HG03460 (cell line): ENCODE results near the gene C2CD4A.
A peak's percentile ranks its signal among the peaks of the same experiment; 100 is the strongest.
"Not testable (repeated sequence)": the region's sequence is repeated elsewhere in the genome, so short reads cannot be mapped to it uniquely, and the experiment has no call there.

Experiments used
- ATAC-seq: cut with Tn5 transposase; IDR thresholded peaks from one replicate; pipeline ENCODE4 v1.9.1; 2021; ENCODE audit not compliant: unreplicated experiment

Gene C2CD4A

GRCh38 chr15:62066663-62067447, at the start of gene C2CD4A:
TSS of gene C2CD4A (plus strand) at chr15:62066977. CDS start at chr15:62067614, 637 bp downstream.
- ATAC-seq = no peak

GRCh38 chr15:62020576-62021160, 46.1 kb upstream of the C2CD4A start:
- ATAC-seq = no peak

- no peak for ATAC-seq
These were observed 44.7 kb upstream of the C2CD4A start for GRCh38 chr15:62021991-62022600.

- ATAC-seq = no peak
These were observed 40.1 kb upstream of the C2CD4A start for GRCh38 chr15:62026487-62027262.

- no peak for ATAC-seq
These were observed 39.6 kb upstream of the C2CD4A start for GRCh38 chr15:62027263-62027565.

- ATAC-seq = no peak
These were observed 38.9 kb upstream of the C2CD4A start for GRCh38 chr15:62027916-62028315.

GRCh38 chr15:62035256-62035924, 31.4 kb upstream of the C2CD4A start:
- no peak for ATAC-seq

- peak; percentile 87 for ATAC-seq
These were observed 20.6 kb upstream of the C2CD4A start for GRCh38 chr15:62046078-62046743.

GRCh38 chr15:62047282-62047827, 19.4 kb upstream of the C2CD4A start:
- ATAC-seq = peak; percentile 50

- ATAC-seq = not testable (repeated sequence)
These were observed 18.5 kb upstream of the C2CD4A start for GRCh38 chr15:62048254-62048653.

- ATAC-seq = no peak
These were observed 16.7 kb upstream of the C2CD4A start for GRCh38 chr15:62050115-62050514.

- ATAC-seq = no peak
These were observed 15.6 kb upstream of the C2CD4A start for GRCh38 chr15:62051166-62051565.

GRCh38 chr15:62052713-62053112, 14.1 kb upstream of the C2CD4A start:
- ATAC-seq = no peak

- no peak for ATAC-seq
These were observed 13.2 kb upstream of the C2CD4A start for GRCh38 chr15:62053439-62054085.

GRCh38 chr15:62054979-62055378, 11.8 kb upstream of the C2CD4A start:
- no peak for ATAC-seq

GRCh38 chr15:62057341-62057980, 9.3 kb upstream of the C2CD4A start:
- no peak for ATAC-seq

GRCh38 chr15:62058327-62059028, 8.3 kb upstream of the C2CD4A start:
- ATAC-seq = no peak

GRCh38 chr15:62059108-62059815, 7.5 kb upstream of the C2CD4A start:
- no peak for ATAC-seq
